Upper lobe of left lung (tissue), 4 donors: ENCODE measurements around the gene PPP4R3A.

Experiments
- EP300 ChIP-seq, 4 donors: sonication (generic); formaldehyde crosslinking; IDR thresholded peaks; one replicate each; pipeline ENCODE4 v1.5.1; 2017; ENCODE audit warnings: antibody characterized with exemption in 4 of 4, control low read depth in 2 of 4
- POLR2A ChIP-seq, 4 donors: fragments of 450-650 bp; IDR thresholded peaks; one replicate each; pipeline ENCODE4 v1.5.1; 2016 to 2017; ENCODE audit warnings: antibody characterized with exemption in 4 of 4, mild to moderate bottlenecking in 2 of 4
- TF ChIP-seq, protein P1 (sequence below), 6 experiments: fragments of 450-650 bp in 4 of 6; fragments of 200-600 bp in 2 of 6; sonication (generic) in 2 of 6; IDR thresholded peaks; one replicate each; pipeline ENCODE4 v1.5.1; 2016 to 2019; ENCODE audit warnings: antibody characterized with exemption in 6 of 6

- TF ChIP-seq EP300 (IDR thresholded peaks at IDR 0.05) (no peak), POLR2A (IDR thresholded peaks at IDR 0.05) (no peak)
- TF ChIP-seq, protein P1, sequence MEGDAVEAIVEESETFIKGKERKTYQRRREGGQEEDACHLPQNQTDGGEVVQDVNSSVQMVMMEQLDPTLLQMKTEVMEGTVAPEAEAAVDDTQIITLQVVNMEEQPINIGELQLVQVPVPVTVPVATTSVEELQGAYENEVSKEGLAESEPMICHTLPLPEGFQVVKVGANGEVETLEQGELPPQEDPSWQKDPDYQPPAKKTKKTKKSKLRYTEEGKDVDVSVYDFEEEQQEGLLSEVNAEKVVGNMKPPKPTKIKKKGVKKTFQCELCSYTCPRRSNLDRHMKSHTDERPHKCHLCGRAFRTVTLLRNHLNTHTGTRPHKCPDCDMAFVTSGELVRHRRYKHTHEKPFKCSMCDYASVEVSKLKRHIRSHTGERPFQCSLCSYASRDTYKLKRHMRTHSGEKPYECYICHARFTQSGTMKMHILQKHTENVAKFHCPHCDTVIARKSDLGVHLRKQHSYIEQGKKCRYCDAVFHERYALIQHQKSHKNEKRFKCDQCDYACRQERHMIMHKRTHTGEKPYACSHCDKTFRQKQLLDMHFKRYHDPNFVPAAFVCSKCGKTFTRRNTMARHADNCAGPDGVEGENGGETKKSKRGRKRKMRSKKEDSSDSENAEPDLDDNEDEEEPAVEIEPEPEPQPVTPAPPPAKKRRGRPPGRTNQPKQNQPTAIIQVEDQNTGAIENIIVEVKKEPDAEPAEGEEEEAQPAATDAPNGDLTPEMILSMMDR (IDR thresholded peaks at IDR 0.05): no peak
These were observed 80.7 kb downstream of the PPP4R3A start for GRCh38 chr14:91429385-91429784.
